Thoracic aorta (tissue), 2 donors: ENCODE data around the gene RSAD1. TPM values are rescaled to one million over a fixed set of nuclear protein-coding genes. Genes with fewer than 3 reads are reported as not detected.

ENCODE experiments used
- ATAC-seq: fragments of 150-250 bp; one replicate; pipeline ENCODE4 v1.8.0; 2017; ENCODE audit warnings: low read depth; ENCODE audit not compliant: insufficient number of reproducible peaks, low FRiP score
- DNase-seq: peaks from one replicate; pipeline ENCODE4 v3.0.0-alpha.2; 2020; ENCODE audit warnings: low spot score
- H3K27ac ChIP-seq, 2 donors: fragments of 200-600 bp; sonication (generic); 1 replicate in 1 of 2; 2 replicates in 1 of 2; pipeline ENCODE4 v1.5.1; 2016; ENCODE audit warnings: mild to moderate bottlenecking in 2 of 2, moderate library complexity in 2 of 2
- H3K27me3 ChIP-seq: fragments of 200-600 bp; sonication (generic); replicated peaks from 2 replicates; pipeline ENCODE4 v1.6.0; 2016; ENCODE audit warnings: mild to moderate bottlenecking; ENCODE audit not compliant: insufficient read depth
- H3K36me3 ChIP-seq: fragments of 200-600 bp; sonication (generic); one replicate; pipeline ENCODE4 v1.5.1; 2016
- H3K4me1 ChIP-seq, 2 donors: fragments of 200-600 bp; sonication (generic); 1 replicate in 1 of 2; 2 replicates in 1 of 2; pipeline versions ENCODE4 v1.5.1 to v1.6.0; 2016; ENCODE audit warnings: low read depth in 2 of 2, mild to moderate bottlenecking in 1 of 2; ENCODE audit not compliant: control insufficient read depth in 1 of 2
- H3K4me3 ChIP-seq: fragments of 200-600 bp; sonication (generic); 2 replicates; pipeline ENCODE4 v1.5.1; 2016; ENCODE audit warnings: mild to moderate bottlenecking
- H3K9me3 ChIP-seq: fragments of 200-600 bp; sonication (generic); 2 replicates; pipeline ENCODE4 v1.5.1; 2016
- CTCF ChIP-seq: fragments of 200-600 bp; sonication (generic); IDR thresholded peaks from one replicate; pipeline ENCODE4 v1.5.1; 2019; ENCODE audit warnings: antibody characterized with exemption
- total RNA-seq, 2 donors: library from RNA; depleted of rRNA; stranded (reverse); fragments of >200 nt; gene quantifications; one replicate each; pipeline versions ENCODE4 v1.1.0 to v1.2.3, GENCODE V29; 2016

The RSAD1 gene
- total RNA-seq, 2 donors from 2014 or later, result 21.4 to 35.3 TPM

GRCh38 chr17:50458701-50459676 lies 19.7 kb upstream of the RSAD1 start:
- no peak for TF ChIP-seq CTCF
- no peaks in the 10 kb centered on the region for H3K27me3 ChIP-seq
- DNase-seq (no peak), ATAC-seq (no peak)
- H3K4me3 ChIP-seq, result no peak overlapping the region
- H3K27ac ChIP-seq, result no peak overlapping the region
- no peaks in the 10 kb centered on the region for H3K4me1 ChIP-seq
- H3K9me3 ChIP-seq, result no peaks in the 10 kb centered on the region
- H3K36me3 ChIP-seq, result no peaks in the 10 kb centered on the region

GRCh38 chr17:50459756-50460155 lies 18.9 kb upstream of the RSAD1 start:
- no peaks in the 10 kb centered on the region for H3K4me1 ChIP-seq
- no peaks in the 10 kb centered on the region for H3K27me3 ChIP-seq
- no peak for TF ChIP-seq CTCF
- DNase-seq (no peak), ATAC-seq (no peak)
- no peaks in the 10 kb centered on the region for H3K36me3 ChIP-seq
- no peak overlapping the region for H3K27ac ChIP-seq
- H3K9me3 ChIP-seq, result no peaks in the 10 kb centered on the region
- no peak overlapping the region for H3K4me3 ChIP-seq

- no peak for DNase-seq
- Histone ChIP-seq H3K27ac (no peak overlapping the region), H3K4me1 (no peaks in the 10 kb centered on the region), H3K4me3 (no peak overlapping the region), H3K27me3 (no peaks in the 10 kb centered on the region), H3K36me3 (no peaks in the 10 kb centered on the region), H3K9me3 (no peaks in the 10 kb centered on the region)
- ATAC-seq, result no peak
- no peak for TF ChIP-seq CTCF
These were observed 17.7 kb upstream of the RSAD1 start for GRCh38 chr17:50460831-50461526.

GRCh38 chr17:50461550-50462132 lies 17.0 kb upstream of the RSAD1 start:
- Histone ChIP-seq H3K4me1 (no peaks in the 10 kb centered on the region), H3K9me3 (no peaks in the 10 kb centered on the region), H3K4me3 (no peak overlapping the region), H3K36me3 (no peaks in the 10 kb centered on the region), H3K27me3 (no peaks in the 10 kb centered on the region), H3K27ac (no peak overlapping the region)
- TF ChIP-seq CTCF, result no peak
- no peak for DNase-seq
- ATAC-seq, result no peak

GRCh38 chr17:50462446-50462845 lies 16.2 kb upstream of the RSAD1 start:
- H3K36me3 ChIP-seq, result no peaks in the 10 kb centered on the region
- ATAC-seq (no peak), DNase-seq (no peak)
- H3K4me3 ChIP-seq, result no peak overlapping the region
- H3K27ac ChIP-seq, result no peak overlapping the region
- H3K9me3 ChIP-seq, result no peaks in the 10 kb centered on the region
- H3K27me3 ChIP-seq, result no peaks in the 10 kb centered on the region
- TF ChIP-seq CTCF, result no peak
- no peaks in the 10 kb centered on the region for H3K4me1 ChIP-seq
